ENCODE results near the gene SPATA31C2. TPM values are rescaled to one million over a fixed set of nuclear protein-coding genes. Genes with fewer than 3 reads are reported as not detected.

SPATA31C2 gene
- total and polyA plus RNA-seq, 2 donors from 2014 or later = not detected

DNA sequence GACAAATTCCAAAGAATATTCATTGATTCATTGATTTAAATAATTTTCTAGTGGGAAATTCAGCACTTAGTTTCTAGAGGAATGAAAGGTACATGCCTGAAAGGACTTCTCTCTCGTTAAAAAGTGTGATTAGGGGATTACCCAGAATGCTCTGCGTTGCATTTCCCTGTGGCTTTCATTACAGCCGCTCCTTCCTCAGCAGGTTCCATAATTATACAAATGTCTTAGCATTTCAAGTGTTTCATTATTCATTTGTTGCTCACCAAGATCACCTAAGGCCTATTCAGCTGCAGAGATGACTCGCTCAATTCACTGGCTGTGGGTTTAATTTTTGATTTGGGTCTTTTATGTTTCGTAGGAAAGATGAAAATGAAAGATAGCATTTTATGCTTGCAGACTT, 52.8 kb downstream of the SPATA31C2 start:
- TF ChIP-seq, protein P1, sequence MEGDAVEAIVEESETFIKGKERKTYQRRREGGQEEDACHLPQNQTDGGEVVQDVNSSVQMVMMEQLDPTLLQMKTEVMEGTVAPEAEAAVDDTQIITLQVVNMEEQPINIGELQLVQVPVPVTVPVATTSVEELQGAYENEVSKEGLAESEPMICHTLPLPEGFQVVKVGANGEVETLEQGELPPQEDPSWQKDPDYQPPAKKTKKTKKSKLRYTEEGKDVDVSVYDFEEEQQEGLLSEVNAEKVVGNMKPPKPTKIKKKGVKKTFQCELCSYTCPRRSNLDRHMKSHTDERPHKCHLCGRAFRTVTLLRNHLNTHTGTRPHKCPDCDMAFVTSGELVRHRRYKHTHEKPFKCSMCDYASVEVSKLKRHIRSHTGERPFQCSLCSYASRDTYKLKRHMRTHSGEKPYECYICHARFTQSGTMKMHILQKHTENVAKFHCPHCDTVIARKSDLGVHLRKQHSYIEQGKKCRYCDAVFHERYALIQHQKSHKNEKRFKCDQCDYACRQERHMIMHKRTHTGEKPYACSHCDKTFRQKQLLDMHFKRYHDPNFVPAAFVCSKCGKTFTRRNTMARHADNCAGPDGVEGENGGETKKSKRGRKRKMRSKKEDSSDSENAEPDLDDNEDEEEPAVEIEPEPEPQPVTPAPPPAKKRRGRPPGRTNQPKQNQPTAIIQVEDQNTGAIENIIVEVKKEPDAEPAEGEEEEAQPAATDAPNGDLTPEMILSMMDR (IDR thresholded peaks at IDR 0.05; ENCODE audit: borderline replicate concordance, extremely low read depth, insufficient read depth) = no peak
- H3K9me3 ChIP-seq (ENCODE audit: control insufficient read depth in 2 of 3, insufficient read depth in 1 of 3, low read length in 3 of 3) = peaks cover 0 to 4% (median 0%) of the 10 kb centered on the region in 3 donors
- no peak overlapping the region for H3K9ac ChIP-seq (ENCODE audit: low read length in 3 of 3)
- intact Hi-C loops (cut with DNase I) = no loop called here
- H3K4me1 ChIP-seq (ENCODE audit: control insufficient read depth in 2 of 3, insufficient read depth in 2 of 3, low read depth in 1 of 3, low read length in 3 of 3) = no peaks in the 10 kb centered on the region
- no peaks in the 10 kb centered on the region for H3K36me3 ChIP-seq (ENCODE audit: control insufficient read depth in 2 of 3, insufficient read depth in 3 of 3, low read length in 3 of 3)
- no peak for DNase-seq
- H3K4me3 ChIP-seq (ENCODE audit: low read length in 3 of 3) = no peak overlapping the region
- H3K27me3 ChIP-seq (ENCODE audit: control insufficient read depth, insufficient read depth, low read length) = no peaks in the 10 kb centered on the region
- H3K27ac ChIP-seq (ENCODE audit: low read depth in 2 of 2, low read length in 2 of 2) = no peak overlapping the region
- FAIRE-seq = no peak

DNA sequence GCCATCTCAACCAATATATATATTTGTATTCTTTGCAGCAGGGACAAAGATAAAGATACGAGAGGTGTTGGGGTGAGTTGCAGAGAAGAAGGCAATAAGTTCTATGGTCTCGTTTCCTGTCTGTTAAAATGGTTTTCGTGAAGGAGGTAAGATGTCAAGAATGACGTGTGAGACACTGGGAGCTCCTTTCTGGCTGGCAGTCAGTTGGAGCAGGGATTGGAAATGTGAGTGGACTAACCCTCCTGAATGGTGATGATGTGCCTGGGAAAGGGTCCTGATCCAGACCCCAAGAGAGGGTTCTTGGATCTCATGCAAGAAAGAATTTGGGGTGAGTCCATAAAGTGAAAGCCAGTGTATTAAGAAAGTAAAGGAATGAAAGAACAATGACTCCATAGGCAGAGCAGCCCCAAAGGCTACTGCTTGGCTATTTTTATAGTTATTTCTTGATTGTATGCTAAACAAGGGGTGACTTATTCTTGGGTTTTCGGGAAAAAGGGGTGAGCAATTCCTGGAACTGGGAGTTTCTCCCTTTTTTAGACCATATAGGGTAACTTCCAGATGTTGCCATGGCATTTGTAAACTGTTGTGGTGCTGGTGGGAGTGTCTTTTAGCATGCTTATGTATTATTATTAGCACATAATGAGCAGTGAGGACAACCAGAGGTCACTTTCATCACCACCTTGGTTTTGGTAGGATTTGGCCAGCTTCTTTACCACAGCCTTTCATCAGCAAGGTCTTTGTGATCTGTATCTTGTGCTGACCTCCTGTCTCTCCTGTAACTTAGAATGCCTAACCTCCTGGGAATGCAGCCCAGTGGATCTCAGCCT, 53.7 kb downstream of the SPATA31C2 start:
- FAIRE-seq (no peak), DNase-seq (no peak)
- Histone ChIP-seq H3K4me3 (ENCODE audit: low read length in 3 of 3) (no peak overlapping the region), H3K9me3 (ENCODE audit: control insufficient read depth in 2 of 3, insufficient read depth in 1 of 3, low read length in 3 of 3) (peaks cover 0 to 4% (median 0%) of the 10 kb centered on the region in 3 donors), H3K27ac (ENCODE audit: low read depth in 2 of 2, low read length in 2 of 2) (no peak overlapping the region), H3K9ac (ENCODE audit: low read length in 3 of 3) (no peak overlapping the region), H3K27me3 (ENCODE audit: control insufficient read depth, insufficient read depth, low read length) (no peaks in the 10 kb centered on the region), H3K4me1 (ENCODE audit: control insufficient read depth in 2 of 3, insufficient read depth in 2 of 3, low read depth in 1 of 3, low read length in 3 of 3) (no peaks in the 10 kb centered on the region), H3K36me3 (ENCODE audit: control insufficient read depth in 2 of 3, insufficient read depth in 3 of 3, low read length in 3 of 3) (no peaks in the 10 kb centered on the region)
- intact Hi-C loops (cut with DNase I) = no loop called here
- TF ChIP-seq, protein P1 (IDR thresholded peaks at IDR 0.05; ENCODE audit: borderline replicate concordance, extremely low read depth, insufficient read depth) = no peak

Other genes with a start within 250 kb of the SPATA31C2 start
- not detected for gene SPATA31C1, start 220.5 kb downstream of the SPATA31C2 start, total RNA-seq
- not detected for gene SPATA31C1, start 220.5 kb downstream of the SPATA31C2 start, polyA plus RNA-seq (ENCODE audit: insufficient read depth, low read depth, low replicate concordance)
- 13.6 TPM for gene CDK20, start 163.9 kb downstream of the SPATA31C2 start, total RNA-seq
- gene CDK20, start 163.9 kb downstream of the SPATA31C2 start, polyA plus RNA-seq (ENCODE audit: insufficient read depth, low read depth, low replicate concordance) = 11.8 TPM
- 88.7 TPM for gene SPIN1, start 250.0 kb upstream of the SPATA31C2 start, total RNA-seq
- 27.9 TPM for gene SPIN1, start 250.0 kb upstream of the SPATA31C2 start, polyA plus RNA-seq (ENCODE audit: insufficient read depth, low read depth, low replicate concordance)